Tibial nerve (tissue), 3 donors: ENCODE data around the gene IGFBP6.

ENCODE experiments used
- POLR2A ChIP-seq, 2 donors: fragments of 450-650 bp; IDR thresholded peaks; one replicate each; pipeline ENCODE4 v1.6.1; 2017; ENCODE audit warnings: antibody characterized with exemption in 2 of 2, mild to moderate bottlenecking in 2 of 2, moderate library complexity in 2 of 2
- TF ChIP-seq, protein P1 (sequence below), 5 experiments: fragments of 200-600 bp in 3 of 5; fragments of 450-650 bp in 2 of 5; sonication (generic) in 3 of 5; IDR thresholded peaks; one replicate each; pipeline ENCODE4 v1.5.1; 2016 to 2019; ENCODE audit warnings: antibody characterized with exemption in 5 of 5, mild to moderate bottlenecking in 3 of 5, moderate library complexity in 2 of 5

- TF ChIP-seq, protein P1, sequence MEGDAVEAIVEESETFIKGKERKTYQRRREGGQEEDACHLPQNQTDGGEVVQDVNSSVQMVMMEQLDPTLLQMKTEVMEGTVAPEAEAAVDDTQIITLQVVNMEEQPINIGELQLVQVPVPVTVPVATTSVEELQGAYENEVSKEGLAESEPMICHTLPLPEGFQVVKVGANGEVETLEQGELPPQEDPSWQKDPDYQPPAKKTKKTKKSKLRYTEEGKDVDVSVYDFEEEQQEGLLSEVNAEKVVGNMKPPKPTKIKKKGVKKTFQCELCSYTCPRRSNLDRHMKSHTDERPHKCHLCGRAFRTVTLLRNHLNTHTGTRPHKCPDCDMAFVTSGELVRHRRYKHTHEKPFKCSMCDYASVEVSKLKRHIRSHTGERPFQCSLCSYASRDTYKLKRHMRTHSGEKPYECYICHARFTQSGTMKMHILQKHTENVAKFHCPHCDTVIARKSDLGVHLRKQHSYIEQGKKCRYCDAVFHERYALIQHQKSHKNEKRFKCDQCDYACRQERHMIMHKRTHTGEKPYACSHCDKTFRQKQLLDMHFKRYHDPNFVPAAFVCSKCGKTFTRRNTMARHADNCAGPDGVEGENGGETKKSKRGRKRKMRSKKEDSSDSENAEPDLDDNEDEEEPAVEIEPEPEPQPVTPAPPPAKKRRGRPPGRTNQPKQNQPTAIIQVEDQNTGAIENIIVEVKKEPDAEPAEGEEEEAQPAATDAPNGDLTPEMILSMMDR (IDR thresholded peaks at IDR 0.05): peak in 1 of 5 experiments; percentile 7
- TF ChIP-seq POLR2A (IDR thresholded peaks at IDR 0.05): peak in 1 of 2 donors; percentile 39
Measured at GRCh38 chr12:53063708-53064612, 33.5 kb upstream of the IGFBP6 start.
